HG03520 (cell line): ENCODE data around the gene PHETA2.
"Not testable (repeated sequence)": the region's sequence is repeated elsewhere in the genome, so short reads cannot be mapped to it uniquely, and the experiment has no call there.

Experiments
- ATAC-seq: cut with Tn5 transposase; IDR thresholded peaks from one replicate; pipeline ENCODE4 v1.9.1; 2021; ENCODE audit warnings: mild to moderate bottlenecking, moderate library complexity; ENCODE audit not compliant: unreplicated experiment

PHETA2 gene

DNA sequence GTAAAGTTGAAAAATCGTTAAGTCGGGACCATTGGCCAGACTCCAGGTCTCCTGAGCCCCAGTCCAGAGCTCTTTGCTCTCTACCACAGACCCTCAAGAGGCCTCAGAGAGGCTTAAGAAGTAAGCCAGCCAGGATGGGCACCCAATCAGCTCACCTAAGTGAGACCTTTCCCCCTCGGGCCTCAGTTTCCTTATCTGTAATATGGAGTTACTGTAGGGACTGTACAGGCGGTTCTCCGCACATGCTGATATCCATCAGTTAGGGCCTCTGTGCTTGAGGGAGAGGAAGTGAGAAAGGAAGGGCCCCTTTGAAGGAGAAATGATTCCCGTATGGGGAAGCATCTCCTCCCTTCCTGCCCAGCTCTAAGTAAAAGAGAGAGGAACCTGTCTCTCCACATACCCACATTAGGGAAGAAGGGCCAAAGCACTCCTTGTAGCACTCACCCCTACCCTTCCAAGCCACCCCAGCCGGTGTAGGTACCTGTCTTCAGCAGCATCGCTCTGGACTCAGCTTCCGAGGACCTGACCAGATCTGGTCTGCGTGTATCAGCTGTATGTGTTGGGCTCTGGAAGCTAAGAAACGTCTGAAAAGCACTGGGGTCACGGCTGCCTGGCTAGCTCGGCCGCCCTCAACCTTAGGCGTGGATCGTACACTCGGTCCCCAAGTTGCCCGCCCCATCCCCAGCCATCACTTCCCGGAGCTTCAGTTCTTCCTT, 4.1 kb upstream of the PHETA2 start:
- ATAC-seq: peak; percentile 2

DNA sequence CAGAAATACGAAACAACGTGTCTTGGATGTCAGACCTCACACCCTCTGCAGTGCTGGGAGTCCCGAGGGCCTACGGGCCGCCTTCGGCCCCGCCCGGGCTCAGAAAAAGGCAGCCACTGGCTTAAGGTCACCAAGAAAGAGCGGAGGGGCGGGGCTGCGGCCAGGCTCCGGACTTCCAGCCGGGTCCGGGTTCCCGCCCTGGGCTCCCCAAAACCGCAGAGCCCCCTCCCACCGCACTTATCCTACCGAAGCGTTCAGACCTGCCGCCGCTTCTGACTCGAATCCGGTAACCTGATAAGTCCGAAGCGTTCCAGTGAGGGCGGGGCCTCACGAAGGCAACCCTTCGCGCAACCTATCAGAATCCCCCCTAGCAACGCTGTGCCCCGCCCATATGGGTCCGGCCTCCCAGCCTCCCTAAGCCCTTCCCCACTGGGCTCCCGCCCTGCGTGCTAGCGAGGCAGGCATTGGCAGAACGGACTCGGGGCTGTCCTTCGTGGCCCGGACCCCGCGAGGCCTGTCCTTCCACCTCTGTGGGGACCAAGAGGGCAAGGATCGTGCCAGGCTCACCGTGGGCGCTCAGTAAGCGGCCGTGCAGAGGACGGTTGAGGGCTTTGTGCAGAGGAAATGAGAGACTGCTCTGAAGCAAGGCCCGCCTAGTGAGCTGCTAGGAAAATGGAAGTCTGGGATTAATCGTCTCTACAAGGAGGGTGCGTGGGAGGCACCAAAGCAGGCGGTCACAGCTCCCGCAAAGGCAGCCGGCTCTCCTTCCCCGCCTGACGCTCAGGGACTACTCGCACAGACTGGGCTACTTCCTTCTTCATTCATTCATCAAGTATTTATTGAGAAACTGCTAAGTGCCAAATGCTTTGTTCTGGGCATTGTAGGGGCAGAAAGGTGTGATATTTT, 3.3 kb upstream of the PHETA2 start, which contains the start of gene NAGA:
TSS of gene NAGA (minus strand) at position 296 of the 906 bp plus-strand sequence. CDS start 515 bp downstream, outside the sequence.
- peak; percentile 78 for ATAC-seq

DNA sequence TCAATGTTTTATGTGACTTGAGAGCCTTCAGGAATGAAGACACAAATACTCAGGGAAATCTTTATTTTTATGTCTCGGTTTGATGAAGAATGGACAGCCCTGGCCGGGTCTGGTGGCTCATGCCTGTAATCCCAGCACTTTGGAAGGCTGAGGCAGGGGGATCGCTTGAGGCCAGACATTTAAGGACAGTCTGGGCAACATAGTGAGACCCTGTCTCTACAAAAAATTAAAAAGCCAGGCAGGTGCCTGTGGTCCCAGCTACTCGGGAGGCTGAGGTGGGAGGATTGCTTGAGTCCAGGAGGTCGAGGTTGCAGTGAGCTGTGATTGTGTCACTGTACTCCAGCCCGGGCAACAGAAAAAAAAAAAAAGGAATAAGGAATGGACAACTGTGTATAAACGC, 2.5 kb upstream of the PHETA2 start:
- not testable (repeated sequence) for ATAC-seq

DNA sequence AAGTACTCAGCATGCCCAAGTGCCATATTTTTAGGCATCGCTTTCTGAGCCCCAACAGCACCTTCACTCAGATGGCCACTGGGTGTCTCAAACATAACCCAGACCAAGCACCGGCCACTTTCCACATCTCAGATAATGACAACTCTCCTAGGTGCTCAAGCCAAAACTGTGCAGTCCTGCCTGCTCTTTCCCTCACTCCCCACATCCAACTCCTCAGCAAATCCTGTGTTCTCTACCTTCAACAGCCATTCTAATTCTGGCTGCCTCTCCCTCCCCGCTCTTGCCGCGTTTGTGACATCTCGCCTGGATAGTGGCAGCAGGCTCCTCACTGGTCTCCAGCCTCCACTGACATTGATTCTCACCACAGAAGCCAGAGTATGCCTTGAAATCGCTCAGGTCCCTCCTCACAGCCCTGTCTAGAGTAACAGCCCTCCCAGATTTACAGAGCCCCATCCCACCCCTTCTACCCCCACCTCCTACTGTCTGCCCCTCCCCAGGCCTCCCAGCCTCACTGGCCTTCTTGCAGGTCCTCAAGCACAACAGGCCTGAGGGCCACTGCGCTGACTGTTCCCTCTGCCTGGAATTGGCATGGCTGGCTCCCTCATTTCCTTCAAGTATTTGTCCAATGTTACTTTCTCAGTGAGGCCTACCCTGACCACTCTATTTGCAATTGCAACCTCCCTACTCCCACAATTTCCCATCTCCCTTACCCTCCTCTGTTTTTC, 1.3 kb upstream of the PHETA2 start:
- no peak for ATAC-seq

DNA sequence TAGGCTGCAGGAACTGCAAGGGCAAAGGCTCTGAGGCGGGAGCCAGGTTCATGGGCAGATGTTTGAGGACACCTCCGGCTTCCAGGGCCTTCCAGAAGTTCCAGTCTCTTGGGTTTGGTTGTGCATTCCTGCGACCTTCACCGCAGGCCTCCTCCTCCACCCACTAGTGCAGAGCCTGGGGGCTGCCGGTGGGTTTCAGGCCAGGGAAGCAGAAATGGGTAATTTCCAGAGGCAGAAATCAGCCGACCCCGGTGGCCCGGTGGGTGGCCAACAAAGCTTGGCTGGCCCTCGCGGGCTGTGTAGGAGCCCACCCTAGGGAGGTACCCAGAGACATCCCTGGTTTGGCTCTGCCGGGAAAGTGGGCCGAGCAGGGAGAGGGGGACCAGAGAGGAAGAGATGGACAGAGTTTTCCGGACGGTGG, 417 bp upstream of the PHETA2 start:
- no peak for ATAC-seq

DNA sequence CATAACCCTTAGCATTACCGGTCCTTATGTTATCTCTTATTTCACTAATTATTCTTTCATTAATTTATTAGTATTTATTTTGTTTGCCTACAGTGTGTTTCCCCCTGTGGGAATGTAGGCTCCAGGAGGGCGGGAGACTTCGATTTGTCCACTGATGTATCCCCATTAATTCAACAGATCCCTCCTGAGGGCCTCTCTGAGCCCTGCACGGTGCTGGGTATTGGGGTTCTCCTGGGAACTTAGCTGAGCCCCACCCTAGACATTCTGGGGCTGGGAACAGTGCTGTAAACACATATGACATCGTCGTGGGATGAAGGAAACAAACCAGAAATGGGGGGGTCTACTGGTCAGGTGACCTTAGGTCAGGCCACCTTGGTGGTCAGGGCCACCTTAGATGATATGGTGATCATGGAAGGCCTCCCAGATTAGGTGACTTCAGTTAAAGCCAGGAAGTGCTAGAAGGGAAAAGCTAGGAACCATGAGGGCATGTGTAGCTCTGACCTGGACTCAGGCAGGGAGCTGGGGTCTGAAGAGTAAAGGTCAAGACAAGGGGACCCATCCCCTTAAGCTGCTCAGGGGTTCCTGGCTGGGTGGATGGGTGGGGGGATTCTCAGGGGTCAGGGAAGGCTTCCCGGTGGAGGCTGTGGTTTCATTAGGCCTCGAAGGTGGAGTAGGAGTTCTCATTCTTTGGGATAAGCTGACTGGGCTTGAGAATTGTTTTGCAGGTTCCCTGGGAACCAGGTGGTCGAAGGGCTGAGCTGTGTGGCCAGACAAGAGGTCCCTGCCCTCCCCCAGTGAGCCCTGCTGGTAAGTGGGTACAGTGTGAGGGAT, 1.0 kb downstream of the PHETA2 start:
- no peak for ATAC-seq

DNA sequence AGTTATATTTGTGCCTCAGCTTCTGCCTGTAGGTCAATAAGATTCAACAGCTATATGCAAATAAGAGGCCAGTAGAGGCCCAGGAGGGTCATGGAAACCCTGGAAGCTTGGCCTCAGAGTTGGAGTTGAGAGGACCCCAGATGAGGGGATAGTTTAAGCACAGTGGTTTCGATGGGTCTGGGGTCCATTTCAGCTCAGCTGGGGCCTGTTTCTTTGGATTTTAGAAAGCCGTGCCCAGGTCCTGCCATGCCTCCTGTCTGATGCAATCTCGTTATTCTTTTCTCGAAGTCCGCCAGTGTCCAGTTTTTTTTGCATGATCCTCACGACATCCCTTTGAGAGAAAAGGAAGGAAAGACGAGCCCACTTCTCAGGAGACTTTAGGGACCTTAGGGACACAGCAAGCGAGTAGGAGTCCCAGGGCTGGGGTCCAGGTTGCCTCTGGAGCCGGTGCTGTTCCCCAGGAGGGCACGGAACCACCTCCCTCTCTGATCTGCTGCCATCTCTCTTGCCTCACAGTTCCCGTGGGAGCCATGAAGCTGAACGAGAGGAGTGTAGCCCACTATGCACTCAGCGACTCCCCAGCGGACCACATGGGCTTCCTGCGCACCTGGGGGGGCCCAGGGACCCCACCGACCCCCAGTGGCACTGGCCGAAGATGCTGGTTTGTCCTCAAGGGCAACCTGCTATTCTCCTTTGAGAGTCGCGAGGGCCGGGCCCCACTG, 2.9 kb downstream of the PHETA2 start:
- no peak for ATAC-seq

DNA sequence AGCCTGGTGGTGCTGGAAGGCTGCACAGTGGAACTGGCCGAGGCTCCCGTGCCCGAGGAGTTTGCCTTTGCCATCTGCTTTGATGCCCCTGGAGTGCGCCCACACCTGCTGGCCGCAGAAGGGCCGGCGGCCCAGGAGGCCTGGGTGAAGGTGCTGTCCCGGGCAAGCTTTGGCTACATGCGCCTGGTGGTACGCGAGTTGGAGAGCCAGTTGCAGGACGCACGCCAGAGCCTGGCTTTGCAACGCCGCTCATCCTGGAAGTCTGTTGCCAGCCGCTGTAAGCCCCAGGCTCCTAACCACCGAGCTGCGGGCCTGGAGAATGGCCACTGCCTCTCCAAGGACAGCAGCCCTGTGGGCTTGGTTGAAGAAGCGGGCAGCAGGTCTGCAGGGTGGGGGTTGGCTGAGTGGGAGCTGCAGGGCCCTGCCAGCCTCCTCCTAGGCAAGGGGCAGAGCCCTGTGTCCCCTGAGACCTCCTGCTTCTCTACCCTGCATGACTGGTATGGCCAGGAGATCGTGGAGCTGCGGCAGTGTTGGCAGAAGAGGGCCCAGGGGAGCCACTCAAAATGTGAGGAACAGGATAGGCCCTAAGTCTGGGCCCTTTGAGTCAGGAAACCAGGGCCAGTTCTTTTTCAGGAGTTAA, 3.6 kb downstream of the PHETA2 start:
- ATAC-seq: no peak

DNA sequence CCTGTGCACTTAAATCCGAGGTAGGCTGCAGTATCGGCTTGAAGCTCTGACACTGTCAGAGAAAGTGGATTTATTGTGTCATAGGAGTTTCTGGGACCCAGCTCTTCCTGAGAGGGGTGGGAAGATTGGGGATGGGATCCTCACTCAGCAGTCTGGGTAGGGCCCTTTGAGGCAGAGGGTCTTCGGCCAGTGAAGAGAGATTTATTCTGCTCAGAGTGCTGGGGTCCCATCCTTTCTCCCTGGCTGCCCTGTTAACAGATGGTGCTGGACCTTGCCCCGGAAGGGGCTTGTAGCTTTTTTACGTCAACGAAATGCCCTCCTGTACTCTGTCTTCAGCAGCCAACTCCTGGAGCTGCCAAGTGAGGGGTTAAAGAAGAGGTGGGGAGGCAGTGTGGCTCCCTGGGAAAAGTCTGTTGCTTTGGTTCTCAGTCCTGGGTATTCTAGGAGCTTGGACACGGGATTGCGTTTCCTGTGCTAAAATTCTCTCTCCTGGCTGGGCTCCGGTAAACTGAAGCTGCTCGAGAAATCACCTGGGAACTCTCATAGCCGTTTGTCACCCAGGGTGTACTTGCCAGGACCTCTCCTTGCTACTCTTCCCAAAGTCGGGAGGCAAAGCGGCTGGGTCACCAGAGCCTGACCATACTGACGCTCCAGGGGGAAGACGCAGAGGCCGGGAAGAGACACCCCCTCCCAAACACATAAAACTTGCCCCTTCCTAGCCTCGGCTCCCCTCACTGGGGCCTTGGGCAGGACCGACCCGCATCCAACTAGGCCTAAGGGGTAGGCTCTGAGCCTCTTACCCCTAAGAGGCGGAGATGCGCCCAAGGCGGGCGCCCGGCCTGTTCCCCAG, 4.6 kb downstream of the PHETA2 start:
- peak; percentile 4 for ATAC-seq

DNA sequence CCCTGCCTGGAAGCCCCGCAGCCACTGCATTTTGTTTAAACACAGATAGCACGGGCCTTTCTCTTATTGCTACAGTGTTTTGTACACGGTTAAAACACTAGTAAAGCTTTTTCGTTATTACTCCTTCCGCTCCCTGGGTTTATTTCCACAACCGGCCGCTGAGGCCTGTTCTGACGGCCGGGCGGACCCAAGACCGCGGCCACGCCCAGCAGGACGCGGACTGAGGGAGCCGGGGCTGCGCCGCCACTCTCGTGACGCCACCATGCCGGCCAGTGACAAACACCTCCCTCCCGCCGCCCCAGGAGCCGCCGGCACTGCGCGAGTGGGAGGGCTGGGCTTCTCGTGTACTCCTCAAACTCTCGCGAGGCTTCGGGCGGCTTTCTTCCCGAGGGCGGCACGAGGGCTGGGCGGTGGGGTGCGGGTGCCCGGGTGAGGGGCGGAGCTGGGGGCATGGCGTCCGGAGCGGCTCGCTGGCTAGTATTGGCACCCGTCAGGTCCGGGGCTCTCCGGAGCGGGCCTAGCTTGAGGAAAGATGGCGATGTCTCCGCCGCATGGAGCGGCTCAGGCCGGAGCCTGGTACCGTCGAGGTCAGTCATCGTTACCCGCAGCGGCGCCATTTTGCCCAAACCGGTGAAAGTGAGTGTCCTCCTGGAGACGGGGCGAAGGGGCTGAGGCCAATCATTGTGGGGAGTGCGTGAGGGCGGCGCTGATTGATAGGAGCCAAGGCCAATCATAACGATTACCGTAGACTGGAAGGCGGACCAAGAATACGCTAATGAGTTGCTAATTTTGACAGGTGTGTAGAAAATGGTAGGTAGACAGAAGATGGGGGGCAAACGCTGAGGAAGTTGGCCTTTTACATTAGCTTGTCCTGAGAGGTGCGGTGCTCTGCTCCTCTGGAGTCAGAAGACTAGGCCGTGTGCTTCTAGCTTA, 5.5 kb downstream of the PHETA2 start, which contains the start of gene SMDT1:
TSS of gene SMDT1 (plus strand) at position 382 of the 933 bp plus-strand sequence. CDS start at position 451, 69 bp downstream.
- peak; percentile 78 for ATAC-seq

DNA sequence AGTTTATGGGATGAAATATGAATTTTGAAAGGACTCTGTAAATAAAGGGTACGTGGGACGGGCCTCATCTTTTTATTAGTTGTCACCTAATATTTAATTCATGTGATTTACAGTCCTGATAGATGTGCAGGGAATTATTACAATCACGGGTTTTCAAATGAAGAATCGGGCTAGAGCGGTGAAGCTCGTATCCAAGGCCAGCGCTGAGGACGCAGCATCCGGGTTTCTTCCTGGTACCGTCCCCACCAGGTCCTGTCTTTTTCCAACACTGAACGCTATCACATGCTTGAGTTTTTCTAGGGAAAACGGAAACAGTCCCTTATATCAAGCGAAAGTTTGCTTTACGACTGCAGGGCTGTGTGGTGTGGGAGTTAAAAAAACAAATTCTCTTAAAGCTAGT, 6.2 kb downstream of the PHETA2 start:
- ATAC-seq: no peak

DNA sequence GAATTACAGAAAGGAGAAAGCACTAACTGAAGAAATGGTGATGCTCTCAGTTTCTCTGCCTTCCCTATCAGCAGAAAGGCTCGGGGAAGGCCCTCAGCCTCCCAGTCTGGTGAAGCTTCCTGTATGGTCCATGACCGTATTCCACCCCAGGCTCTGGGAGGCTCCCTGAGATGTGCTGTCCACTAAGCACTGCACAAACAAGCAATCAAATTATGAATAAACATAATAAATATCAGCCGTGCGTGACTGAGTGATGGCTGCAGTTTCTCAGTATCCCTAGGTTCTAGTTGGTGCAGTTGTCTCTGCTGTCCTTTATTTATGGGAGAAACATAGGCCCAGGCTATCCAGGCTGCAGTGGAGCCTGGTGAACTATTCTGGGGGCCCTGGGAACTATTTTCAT, 9.1 kb downstream of the PHETA2 start:
- ATAC-seq: no peak

DNA sequence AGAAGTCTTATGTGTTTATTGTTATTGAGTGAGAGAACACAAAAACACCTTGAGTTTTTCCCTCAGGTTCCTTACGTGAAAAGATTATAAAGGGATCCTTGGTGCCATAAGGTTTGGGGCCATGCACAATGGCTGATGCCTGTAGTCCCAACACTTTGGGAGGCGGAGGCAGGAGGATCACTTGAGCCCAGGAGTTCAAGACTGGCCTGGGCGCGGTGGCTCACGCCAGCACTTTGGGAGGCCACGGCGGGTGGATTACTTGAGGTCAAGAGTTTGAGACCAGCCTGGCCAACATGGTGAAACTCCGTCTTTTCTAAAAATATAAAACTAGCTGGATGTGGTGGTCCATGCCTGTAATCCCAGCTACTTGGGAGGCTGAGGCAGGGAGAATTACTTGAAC, 10.8 kb downstream of the PHETA2 start:
- no peak for ATAC-seq

DNA sequence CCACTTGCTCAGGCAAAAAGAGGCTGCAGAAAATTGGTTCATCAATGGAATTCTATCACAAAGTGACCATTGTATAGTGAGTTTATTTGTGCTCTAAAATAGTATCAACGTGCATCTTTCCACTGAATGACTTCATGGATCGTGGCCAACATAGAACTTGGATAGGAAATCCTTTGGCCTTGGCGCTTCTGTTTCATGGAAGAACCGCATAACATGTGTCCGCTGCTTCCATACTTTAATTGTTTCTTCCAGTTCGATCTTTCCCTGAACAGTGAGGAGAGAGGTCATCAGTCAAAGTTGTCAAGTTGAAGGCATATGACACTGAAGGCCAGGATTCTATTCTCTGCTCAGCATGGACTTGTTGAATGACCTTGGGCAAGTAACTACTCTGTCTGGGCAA, 12.0 kb downstream of the PHETA2 start:
- no peak for ATAC-seq

DNA sequence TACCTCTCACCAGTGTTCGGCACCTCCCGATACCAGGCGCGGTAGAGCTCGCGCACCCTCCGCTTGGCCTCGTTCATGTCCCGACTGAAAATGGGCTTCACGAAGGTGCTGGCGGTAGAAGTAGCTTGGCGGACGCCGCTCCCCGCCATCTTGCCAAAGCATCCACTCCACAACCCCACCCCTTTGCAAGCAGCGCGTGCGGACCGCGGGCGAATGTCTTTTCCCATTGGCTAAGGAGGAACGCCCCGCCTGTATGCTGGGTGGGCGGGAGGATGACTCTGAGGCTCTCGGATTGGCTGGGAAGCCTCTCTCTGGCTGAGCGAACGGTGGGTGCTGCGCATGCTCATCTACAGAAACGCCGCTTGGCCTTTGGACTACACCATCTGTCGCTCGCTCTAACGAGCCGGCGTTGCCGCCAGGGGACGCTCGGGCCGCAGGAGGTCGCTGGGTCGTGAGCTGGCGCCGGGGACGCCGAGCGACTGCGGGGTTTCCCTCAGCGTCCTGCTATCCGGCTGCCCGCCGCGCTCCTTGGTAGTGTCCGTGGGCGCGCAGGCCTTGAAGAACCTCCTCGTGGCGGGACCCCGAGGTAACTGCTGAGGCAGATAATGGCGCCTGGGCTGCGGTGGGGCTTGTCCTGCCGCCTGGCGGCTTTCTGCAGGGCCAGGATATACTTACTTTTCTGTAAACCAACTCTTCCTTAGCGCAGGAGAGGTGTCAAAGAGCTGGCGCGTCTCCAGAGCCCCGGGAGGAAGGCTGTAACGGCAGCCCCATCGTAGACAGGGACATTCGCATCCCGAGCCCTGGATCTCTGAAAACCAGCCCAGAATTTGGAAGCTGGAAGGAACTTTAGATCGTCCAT, 16.8 kb downstream of the PHETA2 start, which contains the start of gene NDUFA6:
TSS of gene NDUFA6 (minus strand) at position 177 of the 859 bp plus-strand sequence. CDS start at position 149, 28 bp downstream.
- peak; percentile 91 for ATAC-seq

DNA sequence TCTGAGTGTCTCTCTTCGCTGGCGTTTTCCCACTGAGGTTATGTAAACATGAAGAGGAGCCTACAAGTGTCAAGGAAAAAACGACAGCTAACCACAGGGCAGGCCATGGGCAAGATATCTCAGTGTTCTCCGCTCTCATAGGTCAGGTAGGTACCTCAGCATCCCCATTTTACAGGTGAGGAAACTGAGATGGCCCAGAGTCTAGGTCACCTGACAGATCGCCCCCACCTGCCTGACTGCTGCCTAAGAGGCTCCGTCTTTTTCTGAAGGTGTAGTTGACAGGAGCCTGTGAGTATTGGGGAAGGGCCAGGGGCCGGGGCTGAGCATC, 17.4 kb downstream of the PHETA2 start:
- no peak for ATAC-seq
